Measurements from ENCODE around the gene INTS1. TPM values are rescaled to one million over a fixed set of nuclear protein-coding genes. Genes with fewer than 3 reads are reported as not detected.

Gene INTS1
- total RNA-seq, 1 donor from 2014 or later, result 80.7 TPM

- Histone ChIP-seq H3K27ac (no peak overlapping the region), H3K9me3 (no peaks in the 10 kb centered on the region), H3K4me1 (no peaks in the 10 kb centered on the region), H3K36me3 (peaks cover 25% of the 10 kb centered on the region in 2 donors), H3K4me3 (no peak overlapping the region), H3K27me3 (no peaks in the 10 kb centered on the region)
- no peak for DNase-seq (ENCODE audit: low spot score in 2 of 2)
- intact Hi-C loops (cut with DNase I), result loop anchor here (5.0 kb wide), 1 partner anchor 243 kb away; no protein-coding TSS in a partner anchor
- no peak for TF ChIP-seq CTCF (IDR thresholded peaks at IDR 0.05)
These were observed 69.1 kb downstream of the INTS1 start for GRCh38 chr7:1434891-1435670.

GRCh38 chr7:1434165-1434718 is 69.9 kb downstream of the INTS1 start:
- H3K9me3 ChIP-seq, result no peaks in the 10 kb centered on the region
- H3K36me3 ChIP-seq, result peaks cover 23 to 24% of the 10 kb centered on the region in 2 donors
- TF ChIP-seq CTCF (IDR thresholded peaks at IDR 0.05), result no peak
- intact Hi-C loops (cut with DNase I), result loop anchor here (5.0 kb wide), 1 partner anchor 242 kb away; no protein-coding TSS in a partner anchor
- H3K4me3 ChIP-seq, result no peak overlapping the region
- no peak for DNase-seq (ENCODE audit: low spot score in 2 of 2)
- H3K27ac ChIP-seq, result no peak overlapping the region
- no peaks in the 10 kb centered on the region for H3K4me1 ChIP-seq
- no peaks in the 10 kb centered on the region for H3K27me3 ChIP-seq

GRCh38 chr7:1433128-1433920 is 70.9 kb downstream of the INTS1 start:
- intact Hi-C loops (cut with DNase I), result loop anchor here (2.0 to 5.0 kb wide), 2 partner anchors 41 to 241 kb away; no protein-coding TSS in a partner anchor
- H3K27me3 ChIP-seq, result no peaks in the 10 kb centered on the region
- peaks cover 23% of the 10 kb centered on the region in 2 donors for H3K36me3 ChIP-seq
- no peak overlapping the region for H3K27ac ChIP-seq
- H3K9me3 ChIP-seq, result no peaks in the 10 kb centered on the region
- no peaks in the 10 kb centered on the region for H3K4me1 ChIP-seq
- no peak overlapping the region for H3K4me3 ChIP-seq
- TF ChIP-seq CTCF (IDR thresholded peaks at IDR 0.05), result no peak
- DNase-seq (ENCODE audit: low spot score in 2 of 2), result no peak

GRCh38 chr7:1432411-1433082 is 71.6 kb downstream of the INTS1 start:
- no peaks in the 10 kb centered on the region for H3K4me1 ChIP-seq

More at GRCh38 chr7:1432411-1433082, 71.6 kb downstream of the INTS1 start:
- H3K36me3 ChIP-seq, result peaks cover 15 to 18% of the 10 kb centered on the region in 2 donors
- peak in 1 of 2 donors; percentile 73 for DNase-seq (ENCODE audit: low spot score in 2 of 2)
- intact Hi-C loops (cut with DNase I), result loop anchor here (2.0 to 5.0 kb wide), 2 partner anchors 42 to 240 kb away; no protein-coding TSS in a partner anchor
- peak; percentile 86 to 99 (median 98) for TF ChIP-seq CTCF (IDR thresholded peaks at IDR 0.05)
- H3K9me3 ChIP-seq, result no peaks in the 10 kb centered on the region
- H3K4me3 ChIP-seq, result no peak overlapping the region
- H3K27me3 ChIP-seq, result no peaks in the 10 kb centered on the region
- no peak overlapping the region for H3K27ac ChIP-seq
